Naive thymus-derived CD4-positive, alpha-beta T cell (primary cell): ENCODE results near the gene TNPO1. TPM values are rescaled to one million over a fixed set of nuclear protein-coding genes. Genes with fewer than 3 reads are reported as not detected.
"Not testable (repeated sequence)": the region's sequence is repeated elsewhere in the genome, so short reads cannot be mapped to it uniquely, and the experiment has no call there.

Experiments used
- ATAC-seq: fragments of 150-1000 bp; cut with Tn5 transposase; 2 replicates; pipeline ENCODE4 v1.10.0; 2021; ENCODE audit warnings: mild to moderate bottlenecking, moderate library complexity
- CTCF ChIA-PET: fragments of 350-600 bp; sonication (Branson Sonifier 250); formaldehyde crosslinking; loops from one replicate; lab custom pipeline; 2021; ENCODE audit warnings: antibody characterized with exemption; lab: Charles Lee
- POLR2A ChIA-PET: fragments of 350-600 bp; sonication (Branson Sonifier 250); formaldehyde crosslinking; loops from one replicate; lab custom pipeline; 2021; ENCODE audit warnings: antibody characterized with exemption, inconsistent platforms; lab: Charles Lee
- DNase-seq, 9 donors: peaks; one replicate each; pipeline versions ENCODE4 v3.0.0 to v3.0.0-alpha.2; 2020 to 2022; ENCODE audit warnings: mixed read lengths in 1 of 9
- H3K27ac ChIP-seq: one replicate; pipeline ENCODE4 v1.7.0; 2013; ENCODE audit warnings: mild to moderate bottlenecking, low read depth, low read length, moderate library complexity
- H3K27me3 ChIP-seq, 2 donors: one replicate each; pipeline ENCODE4 v1.7.0; 2013; ENCODE audit warnings: low read length in 2 of 2, mild to moderate bottlenecking in 2 of 2, moderate library complexity in 2 of 2; ENCODE audit not compliant: control insufficient read depth in 2 of 2, insufficient read depth in 2 of 2
- H3K36me3 ChIP-seq, 3 experiments: 1 replicate in 2 of 3; 2 replicates in 1 of 3; pipeline ENCODE4 v1.7.0; 2013; ENCODE audit warnings: low read length in 3 of 3, mild to moderate bottlenecking in 3 of 3, moderate library complexity in 1 of 3; ENCODE audit not compliant: insufficient read depth in 3 of 3, control insufficient read depth in 2 of 3
- H3K4me1 ChIP-seq, 2 donors: one replicate each; pipeline ENCODE4 v1.7.0; 2013; ENCODE audit warnings: low read length in 2 of 2, mild to moderate bottlenecking in 2 of 2, moderate library complexity in 1 of 2; ENCODE audit not compliant: control insufficient read depth in 2 of 2, insufficient read depth in 2 of 2
- H3K4me3 ChIP-seq: 2 replicates; pipeline ENCODE4 v1.7.0; 2013; ENCODE audit warnings: mild to moderate bottlenecking, low read length
- H3K9me3 ChIP-seq, 3 experiments: 1 replicate in 2 of 3; 2 replicates in 1 of 3; pipeline ENCODE4 v1.7.0; 2013; ENCODE audit warnings: low read length in 3 of 3; ENCODE audit not compliant: control insufficient read depth in 2 of 3
- H3K27ac Mint-ChIP-seq, 9 donors: one replicate each; pipeline ENCODE4 v1.8.0; 2020 to 2022; ENCODE audit warnings: mixed read lengths in 9 of 9, mild to moderate bottlenecking in 8 of 9, moderate library complexity in 5 of 9, inconsistent platforms in 2 of 9
- H3K27me3 Mint-ChIP-seq, 5 donors: one replicate each; pipeline ENCODE4 v1.8.0; 2021 to 2022; ENCODE audit warnings: mixed read lengths in 5 of 5, mild to moderate bottlenecking in 1 of 5
- H3K36me3 Mint-ChIP-seq, 5 donors: one replicate each; pipeline ENCODE4 v1.8.0; 2020 to 2022; ENCODE audit warnings: mixed read lengths in 5 of 5, mild to moderate bottlenecking in 3 of 5, inconsistent platforms in 1 of 5
- H3K4me1 Mint-ChIP-seq, 7 donors: one replicate each; pipeline ENCODE4 v1.8.0; 2020 to 2022; ENCODE audit warnings: mixed read lengths in 7 of 7, mild to moderate bottlenecking in 3 of 7, inconsistent platforms in 1 of 7
- H3K4me3 Mint-ChIP-seq, 10 donors: one replicate each; pipeline ENCODE4 v1.8.0; 2020 to 2022; ENCODE audit warnings: mild to moderate bottlenecking in 10 of 10, mixed read lengths in 10 of 10, moderate library complexity in 6 of 10, inconsistent platforms in 2 of 10
- H3K9me3 Mint-ChIP-seq, 11 donors: one replicate each; pipeline ENCODE4 v1.8.0; 2020 to 2022; ENCODE audit warnings: mixed read lengths in 11 of 11, mild to moderate bottlenecking in 4 of 11, inconsistent platforms in 1 of 11, moderate library complexity in 1 of 11
- intact Hi-C, 2 donors: fragments of 100-400 bp; cut with micrococcal nuclease; formaldehyde crosslinking; loops; one replicate each; pipeline ENCODE4 v1.15.1; 2023
- polyA plus RNA-seq, 2 donors: library from polyadenylated mRNA; unstranded; fragments of 300-500 nt; fragmentation: Illumina TruSeq; gene quantifications; one replicate each; pipeline ENCODE4 v1.2.3, GENCODE V29; 2021
- total RNA-seq, 6 experiments: library from RNA in 5 of 6; stranded (reverse) in 5 of 6; gene quantifications; 1 replicate in 5 of 6; 2 replicates in 1 of 6; pipeline ENCODE4 v1.2.3 and lab custom pipeline; 2021 to 2026

The TNPO1 gene
- total and polyA plus RNA-seq, 7 experiments from 2014 or later: 52.8 to 96.3 (median 74.4) TPM

DNA sequence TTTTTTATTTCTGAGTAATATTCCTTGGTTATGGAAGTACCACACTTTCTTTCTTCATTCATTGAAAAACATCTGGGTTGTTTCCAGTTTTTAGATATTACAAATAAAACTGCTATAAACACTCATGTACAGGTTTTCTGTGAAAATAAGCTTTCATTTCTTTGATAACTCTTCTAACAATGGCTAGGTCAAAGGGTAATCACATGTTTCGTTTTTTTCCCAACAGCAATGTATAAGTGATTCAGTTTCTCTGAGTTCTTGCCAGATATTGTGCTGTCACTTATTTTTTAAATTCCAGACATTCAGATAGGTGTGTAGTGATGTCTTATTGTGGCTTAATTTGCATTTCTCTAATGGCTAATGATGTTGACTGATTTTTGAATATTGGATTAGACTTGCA lies 16.7 kb upstream of the TNPO1 start:
- no peak overlapping the region for H3K4me3 ChIP-seq
- H3K4me1 ChIP-seq: no peaks in the 10 kb centered on the region
- no peak overlapping the region for H3K4me3 Mint-ChIP-seq
- no peaks in the 10 kb centered on the region for H3K36me3 ChIP-seq
- H3K4me1 Mint-ChIP-seq: no peaks in the 10 kb centered on the region
- H3K36me3 Mint-ChIP-seq: peaks cover 0 to 6% (median 0%) of the 10 kb centered on the region in 5 donors
- H3K27me3 ChIP-seq: no peaks in the 10 kb centered on the region
- CTCF ChIA-PET: no interaction called here
- peaks cover 6 to 48% (median 20%) of the 10 kb centered on the region in 5 donors for H3K27me3 Mint-ChIP-seq
- no peak overlapping the region for H3K27ac Mint-ChIP-seq
- ATAC-seq (no peak), DNase-seq (no peak)
- peaks cover 0 to 13% (median 0%) of the 10 kb centered on the region in 11 donors for H3K9me3 Mint-ChIP-seq
- intact Hi-C loops: no loop called here
- no peaks in the 10 kb centered on the region for H3K9me3 ChIP-seq
- POLR2A ChIA-PET: no interaction called here
- no peak overlapping the region for H3K27ac ChIP-seq

DNA sequence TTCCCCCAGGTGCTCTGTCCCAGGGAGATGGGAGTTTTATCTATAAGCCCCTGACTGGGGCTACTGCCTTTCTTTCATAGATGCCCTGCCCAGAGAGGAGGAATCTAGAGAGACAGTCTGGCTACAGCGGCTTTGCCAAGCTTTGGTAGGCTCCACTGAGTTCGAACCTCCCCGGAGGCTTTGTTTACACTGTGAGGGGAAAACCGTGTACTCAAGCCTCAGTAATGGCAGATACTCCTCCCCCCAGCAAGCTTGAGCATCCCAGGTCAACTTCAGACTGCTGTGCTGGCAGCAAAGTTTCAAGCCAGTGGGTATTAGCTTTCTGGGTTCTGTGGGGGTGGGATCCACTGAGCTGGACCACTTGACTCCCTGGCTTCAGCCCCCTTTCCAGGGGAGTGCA lies 7.8 kb upstream of the TNPO1 start:
- ATAC-seq, H3K27me3 ChIP-seq, H3K36me3 ChIP-seq, H3K4me1 ChIP-seq, intact Hi-C loops, H3K9me3 ChIP-seq, H3K4me3 ChIP-seq, DNase-seq, H3K27ac ChIP-seq, H3K27ac Mint-ChIP-seq, H3K4me3 Mint-ChIP-seq, H3K4me1 Mint-ChIP-seq, POLR2A ChIA-PET: not testable (repeated sequence)
- Mint-ChIP-seq H3K27me3 (peaks cover 19 to 57% (median 41%) of the 10 kb centered on the region in 5 donors), H3K9me3 (peaks cover 2 to 43% (median 12%) of the 10 kb centered on the region in 11 donors), H3K36me3 (peaks cover 0 to 17% (median 8%) of the 10 kb centered on the region in 5 donors)
- CTCF ChIA-PET: interaction anchor here (0.9 kb wide), 1 partner anchor 201 kb away, joined by 3 read pairs; no protein-coding TSS in a partner anchor

DNA sequence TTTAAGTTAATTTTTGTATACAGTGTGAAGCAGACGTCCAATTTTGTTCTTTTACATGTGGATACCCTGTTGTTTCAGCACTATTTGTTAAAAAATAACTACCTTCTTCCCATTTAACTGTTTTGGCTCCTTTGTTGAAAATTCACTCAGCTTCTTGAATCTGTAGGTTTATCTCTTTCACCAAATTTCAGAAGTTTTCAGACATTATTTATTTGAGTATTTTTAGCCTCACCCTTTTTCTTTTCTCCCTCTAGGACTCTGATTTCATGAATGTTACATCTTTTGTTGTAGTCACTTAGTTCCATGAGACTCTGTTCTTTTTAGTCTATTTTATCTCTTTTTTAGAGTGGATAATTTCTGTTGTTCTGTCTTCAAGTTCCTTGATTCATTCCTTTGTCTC lies 4.6 kb upstream of the TNPO1 start:
- ChIA-PET POLR2A (no interaction called here), CTCF (no interaction called here)
- Histone ChIP-seq H3K9me3 (no peaks in the 10 kb centered on the region), H3K27ac (no peak overlapping the region), H3K4me3 (no peak overlapping the region), H3K4me1 (peaks cover 0 to 4% of the 10 kb centered on the region in 2 donors), H3K27me3 (no peaks in the 10 kb centered on the region), H3K36me3 (peaks cover 0 to 10% (median 0%) of the 10 kb centered on the region in 3 experiments)
- H3K36me3 Mint-ChIP-seq: peaks cover 0 to 8% (median 0%) of the 10 kb centered on the region in 5 donors
- peaks cover 0 to 16% (median 3%) of the 10 kb centered on the region in 11 donors for H3K9me3 Mint-ChIP-seq
- peaks cover 8 to 53% (median 42%) of the 10 kb centered on the region in 5 donors for H3K27me3 Mint-ChIP-seq
- no peak overlapping the region for H3K27ac Mint-ChIP-seq
- peaks cover 0 to 8% (median 5%) of the 10 kb centered on the region in 7 donors for H3K4me1 Mint-ChIP-seq
- H3K4me3 Mint-ChIP-seq: no peak overlapping the region
- no peak for DNase-seq
- ATAC-seq: no peak
- intact Hi-C loops: loop anchor here in 1 of 2 donors (10.0 kb wide), 1 partner anchor 633 kb away; the partner anchor contains the start of gene FOXD1

DNA sequence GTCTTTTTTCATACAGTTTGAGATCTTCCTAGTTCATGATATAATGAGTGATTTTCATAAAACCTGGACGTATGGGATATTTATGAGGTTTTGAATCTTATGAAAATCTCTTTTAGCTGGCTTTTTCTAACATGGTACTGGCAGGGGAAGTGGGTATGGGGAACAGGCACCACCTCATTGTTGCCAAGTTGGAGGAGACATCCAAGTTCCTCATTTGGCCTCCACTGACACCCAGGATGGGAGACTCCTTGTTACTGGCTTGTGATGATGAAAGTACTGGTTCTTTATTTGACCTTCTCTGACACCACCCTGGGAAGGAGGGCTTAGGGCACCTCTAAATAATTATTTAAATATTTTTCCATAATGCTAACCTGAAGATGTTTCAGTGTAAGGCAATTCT lies 4.0 kb upstream of the TNPO1 start:
- Histone ChIP-seq H3K4me1 (peaks cover 6% of the 10 kb centered on the region in 2 donors), H3K9me3 (no peaks in the 10 kb centered on the region), H3K4me3 (no peak overlapping the region), H3K36me3 (peaks cover 0 to 12% (median 0%) of the 10 kb centered on the region in 3 experiments), H3K27ac (no peak overlapping the region), H3K27me3 (no peaks in the 10 kb centered on the region)
- no peak for ATAC-seq
- no peak overlapping the region for H3K4me3 Mint-ChIP-seq
- POLR2A ChIA-PET: no interaction called here
- H3K27me3 Mint-ChIP-seq: peaks cover 8 to 53% (median 42%) of the 10 kb centered on the region in 5 donors
- CTCF ChIA-PET: no interaction called here
- peaks cover 0 to 8% (median 0%) of the 10 kb centered on the region in 5 donors for H3K36me3 Mint-ChIP-seq
- no peak overlapping the region for H3K27ac Mint-ChIP-seq
- intact Hi-C loops: loop anchor here in 1 of 2 donors (10.0 kb wide), 1 partner anchor 632 kb away; the partner anchor contains the start of gene FOXD1
- H3K4me1 Mint-ChIP-seq: peaks cover 4 to 13% (median 9%) of the 10 kb centered on the region in 7 donors
- peaks cover 0 to 13% (median 3%) of the 10 kb centered on the region in 11 donors for H3K9me3 Mint-ChIP-seq
- DNase-seq: no peak

DNA sequence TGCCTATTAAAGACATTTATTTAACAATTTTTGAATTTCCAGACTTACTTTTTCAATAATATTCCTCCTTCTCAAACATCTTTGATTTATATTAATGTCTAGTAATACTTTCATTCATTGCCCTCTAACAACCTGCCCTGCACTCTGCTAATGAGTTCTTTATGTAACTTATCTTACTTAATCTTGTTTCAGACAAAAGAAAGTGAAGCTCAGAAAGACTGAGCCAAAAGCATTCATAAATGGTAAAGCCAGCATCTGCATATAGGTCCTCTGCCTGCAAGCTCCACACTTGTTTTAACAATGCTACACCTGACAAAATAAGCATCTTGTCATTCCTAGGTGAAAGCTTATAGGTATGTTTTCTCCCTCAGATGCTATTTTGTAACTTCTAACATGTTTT lies 2.4 kb upstream of the TNPO1 start:
- H3K27me3 Mint-ChIP-seq: peaks cover 8 to 51% (median 38%) of the 10 kb centered on the region in 5 donors
- DNase-seq (no peak), ATAC-seq (no peak)
- H3K4me1 Mint-ChIP-seq: peaks cover 14 to 29% (median 20%) of the 10 kb centered on the region in 7 donors
- intact Hi-C loops: loop anchor here in 1 of 2 donors (10.0 kb wide), 1 partner anchor 631 kb away; the partner anchor contains the start of gene FOXD1
- no peak overlapping the region for H3K4me3 Mint-ChIP-seq
- peaks cover 0 to 5% (median 0%) of the 10 kb centered on the region in 11 donors for H3K9me3 Mint-ChIP-seq
- Histone ChIP-seq H3K4me1 (peaks cover 6 to 21% of the 10 kb centered on the region in 2 donors), H3K4me3 (no peak overlapping the region), H3K9me3 (no peaks in the 10 kb centered on the region), H3K27me3 (no peaks in the 10 kb centered on the region), H3K27ac (no peak overlapping the region), H3K36me3 (peaks cover 0 to 12% (median 0%) of the 10 kb centered on the region in 3 experiments)
- CTCF ChIA-PET: no interaction called here
- H3K36me3 Mint-ChIP-seq: peaks cover 0 to 4% (median 0%) of the 10 kb centered on the region in 5 donors
- POLR2A ChIA-PET: no interaction called here
- H3K27ac Mint-ChIP-seq: no peak overlapping the region

DNA sequence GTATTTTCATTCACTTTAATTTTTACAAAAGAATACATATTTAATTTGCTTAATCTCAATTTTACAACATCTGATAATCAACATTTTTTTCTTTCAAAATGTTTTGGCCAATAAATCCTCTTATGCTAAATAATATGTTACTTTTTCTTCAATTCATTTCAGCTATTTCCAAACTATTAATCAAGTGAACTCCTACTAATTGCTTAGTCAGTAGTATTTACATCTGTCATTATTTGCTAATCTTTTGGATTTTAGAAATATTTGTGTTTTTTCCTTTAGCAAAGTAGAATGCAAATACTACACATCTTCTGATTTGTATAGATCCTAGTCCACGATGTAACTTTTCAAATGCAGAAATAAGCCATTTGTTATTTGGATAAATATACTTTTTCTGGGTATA lies 1.6 kb upstream of the TNPO1 start:
- H3K27me3 ChIP-seq: no peaks in the 10 kb centered on the region
- H3K9me3 Mint-ChIP-seq: no peaks in the 10 kb centered on the region
- intact Hi-C loops: loop anchor here (5.0 to 10.0 kb wide), 4 partner anchors 493 to 678 kb away; partner anchors contain the start of genes FOXD1 (in 1 of the 2), MRPS27 (in 1 of the 2) and PTCD2 (in 1 of the 2)
- H3K4me1 Mint-ChIP-seq: peaks cover 14 to 32% (median 23%) of the 10 kb centered on the region in 7 donors
- no peak overlapping the region for H3K27ac ChIP-seq
- ChIA-PET CTCF (no interaction called here), POLR2A (no interaction called here)
- H3K4me3 Mint-ChIP-seq: peak overlapping the region in 1 of 10 donors; percentile 23
- H3K27ac Mint-ChIP-seq: peak overlapping the region in 2 of 9 donors; percentile 93 to 94
- ATAC-seq (no peak), DNase-seq (no peak)
- peaks cover 6 to 21% of the 10 kb centered on the region in 2 donors for H3K4me1 ChIP-seq
- peaks cover 0 to 4% (median 0%) of the 10 kb centered on the region in 5 donors for H3K36me3 Mint-ChIP-seq
- peaks cover 8 to 45% (median 33%) of the 10 kb centered on the region in 5 donors for H3K27me3 Mint-ChIP-seq
- H3K36me3 ChIP-seq: peaks cover 0 to 12% (median 0%) of the 10 kb centered on the region in 3 experiments
- H3K4me3 ChIP-seq: no peak overlapping the region
- H3K9me3 ChIP-seq: no peaks in the 10 kb centered on the region
